Gastroesophageal sphincter (tissue), 3 donors: Measurements from ENCODE around the gene GFI1.

Source experiments
- CTCF ChIP-seq, 4 experiments: fragments of 200-600 bp in 2 of 4; fragments of 450-650 bp in 2 of 4; sonication (generic) in 1 of 4; IDR thresholded peaks; one replicate each; pipeline ENCODE4 v1.5.1; 2017 to 2019; ENCODE audit warnings: antibody characterized with exemption in 4 of 4, mild to moderate bottlenecking in 2 of 4, moderate library complexity in 2 of 4
- EP300 ChIP-seq: sonication (generic); formaldehyde crosslinking; IDR thresholded peaks from one replicate; pipeline ENCODE4 v1.6.1; 2017; ENCODE audit warnings: antibody characterized with exemption, mild to moderate bottlenecking
- POLR2AphosphoS5 ChIP-seq: sonication (generic); formaldehyde crosslinking; IDR thresholded peaks from one replicate; pipeline ENCODE4 v1.6.1; 2017; ENCODE audit warnings: antibody characterized with exemption

GRCh38 chr1:92442351-92442750 lies 44.4 kb downstream of the GFI1 start:
- no peak for TF ChIP-seq CTCF (IDR thresholded peaks at IDR 0.05)
- TF ChIP-seq EP300: no peak
- TF ChIP-seq POLR2AphosphoS5: no peak
